NCI-H510A treated with DMSO at 0.1 percent for 48 hours (cell line): ENCODE measurements around the gene PAK5.

Experiments used
- DNase-seq: peaks from one replicate; lab custom pipeline; 2025; lab: John Stamatoyannopoulos, UW

The PAK5 gene

GRCh38 chr20:9517297-9518162 lies 321.3 kb downstream of the PAK5 start:
- no peak for DNase-seq

GRCh38 chr20:9516234-9516871 lies 322.5 kb downstream of the PAK5 start:
- DNase-seq: no peak

- DNase-seq: peak; percentile 13
These were observed 323.1 kb downstream of the PAK5 start for GRCh38 chr20:9515741-9516233.

- DNase-seq: peak; percentile 26
These were observed 323.7 kb downstream of the PAK5 start for GRCh38 chr20:9515214-9515585.

- DNase-seq: peak; percentile 26
These were observed 324.2 kb downstream of the PAK5 start, which contains the start of gene LAMP5 for GRCh38 chr20:9514461-9515213. TSS of gene LAMP5 (plus strand) at chr20:9514590. CDS start at chr20:9514853, 263 bp downstream.

- DNase-seq: no peak
These were observed 324.8 kb downstream of the PAK5 start for GRCh38 chr20:9514072-9514460.

- DNase-seq: no peak
These were observed 328.0 kb downstream of the PAK5 start for GRCh38 chr20:9510911-9511310.

GRCh38 chr20:9509246-9509645 lies 329.6 kb downstream of the PAK5 start:
- DNase-seq: no peak

GRCh38 chr20:9508696-9509178 lies 330.1 kb downstream of the PAK5 start:
- no peak for DNase-seq

GRCh38 chr20:9508240-9508661 lies 330.6 kb downstream of the PAK5 start:
- no peak for DNase-seq

GRCh38 chr20:9507544-9508239 lies 331.2 kb downstream of the PAK5 start:
- no peak for DNase-seq

GRCh38 chr20:9506964-9507369 lies 331.9 kb downstream of the PAK5 start:
- DNase-seq: no peak

GRCh38 chr20:9506280-9506821 lies 332.5 kb downstream of the PAK5 start:
- DNase-seq: no peak

- DNase-seq: no peak
These were observed 335.2 kb downstream of the PAK5 start for GRCh38 chr20:9503526-9504245.

GRCh38 chr20:9501473-9501872 lies 337.4 kb downstream of the PAK5 start:
- no peak for DNase-seq

- DNase-seq: no peak
These were observed 338.8 kb downstream of the PAK5 start for GRCh38 chr20:9500121-9500520.

GRCh38 chr20:9499126-9499899 lies 339.6 kb downstream of the PAK5 start:
- DNase-seq: no peak

- no peak for DNase-seq
These were observed 340.6 kb downstream of the PAK5 start for GRCh38 chr20:9498322-9498721.

GRCh38 chr20:9496155-9496554 lies 342.7 kb downstream of the PAK5 start:
- no peak for DNase-seq

GRCh38 chr20:9495701-9496100 lies 343.2 kb downstream of the PAK5 start:
- no peak for DNase-seq
